Upper lobe of left lung (tissue), 6 donors: ENCODE measurements around the gene PARP9. TPM values are rescaled to one million over a fixed set of nuclear protein-coding genes. Genes with fewer than 3 reads are reported as not detected.

Source experiments
- ATAC-seq, 2 donors: fragments of 200-7000 bp; cut with Tn5 transposase; one replicate each; pipeline ENCODE4 v1.9.1; 2022; ENCODE audit warnings: mild to moderate bottlenecking in 2 of 2, moderate library complexity in 2 of 2; ENCODE audit not compliant: low FRiP score in 2 of 2
- DNase-seq, 2 donors: peaks; one replicate each; pipeline ENCODE4 v3.0.0-alpha.2; 2019 to 2020
- H3K27ac ChIP-seq, 4 donors: fragments of 200-600 bp; sonication (generic); one replicate each; pipeline ENCODE4 v1.5.1; 2016 to 2019
- H3K27me3 ChIP-seq, 4 donors: fragments of 200-600 bp; sonication (generic); one replicate each; pipeline ENCODE4 v1.5.1; 2017 to 2019
- H3K36me3 ChIP-seq, 4 donors: fragments of 200-600 bp; sonication (generic); one replicate each; pipeline ENCODE4 v1.5.1; 2016 to 2019
- H3K4me1 ChIP-seq, 4 donors: fragments of 200-600 bp; sonication (generic); one replicate each; pipeline ENCODE4 v1.5.1; 2018 to 2019
- H3K4me3 ChIP-seq, 4 donors: fragments of 200-600 bp; sonication (generic); one replicate each; pipeline ENCODE4 v1.5.1; 2017 to 2019; ENCODE audit warnings: mild to moderate bottlenecking in 2 of 4, moderate library complexity in 1 of 4
- H3K9me3 ChIP-seq, 4 donors: fragments of 200-600 bp; sonication (generic); one replicate each; pipeline ENCODE4 v1.5.1; 2018 to 2019
- EP300 ChIP-seq, 4 donors: sonication (generic); formaldehyde crosslinking; IDR thresholded peaks; one replicate each; pipeline ENCODE4 v1.5.1; 2017; ENCODE audit warnings: antibody characterized with exemption in 4 of 4, control low read depth in 2 of 4
- POLR2A ChIP-seq, 4 donors: fragments of 450-650 bp; IDR thresholded peaks; one replicate each; pipeline ENCODE4 v1.5.1; 2016 to 2017; ENCODE audit warnings: antibody characterized with exemption in 4 of 4, mild to moderate bottlenecking in 2 of 4
- POLR2AphosphoS5 ChIP-seq, 2 donors: sonication (generic); formaldehyde crosslinking; IDR thresholded peaks; one replicate each; pipeline ENCODE4 v1.5.1; 2017; ENCODE audit warnings: antibody characterized with exemption in 2 of 2
- WGBS, 2 donors: methylation state at CpG; one replicate each; pipeline ENCODE4 v1.1.5; 2017 to 2018; 5-methylcytosine and 5-hydroxymethylcytosine counted together
- total RNA-seq, 6 donors: library from RNA; depleted of rRNA in 4 of 6; stranded (reverse); fragments of >200 nt in 4 of 6; gene quantifications; one replicate each; pipeline versions ENCODE4 v1.1.0 to v1.2.1, GENCODE V29; 2016 to 2021
- TF ChIP-seq, protein P1 (sequence below), 6 experiments: fragments of 450-650 bp in 4 of 6; fragments of 200-600 bp in 2 of 6; sonication (generic) in 2 of 6; IDR thresholded peaks; one replicate each; pipeline ENCODE4 v1.5.1; 2016 to 2019; ENCODE audit warnings: antibody characterized with exemption in 6 of 6
- donor health status: DM: no; HTN: no; CAD: no; lungs with moderate emphysema.
- donor health status: DM: no; HTN: yes; CAD: no; lungs with severe emphysema.

Gene PARP9
- total RNA-seq, 6 donors from 2014 or later, result 49.2 to 70.8 (median 58.0) TPM

DNA sequence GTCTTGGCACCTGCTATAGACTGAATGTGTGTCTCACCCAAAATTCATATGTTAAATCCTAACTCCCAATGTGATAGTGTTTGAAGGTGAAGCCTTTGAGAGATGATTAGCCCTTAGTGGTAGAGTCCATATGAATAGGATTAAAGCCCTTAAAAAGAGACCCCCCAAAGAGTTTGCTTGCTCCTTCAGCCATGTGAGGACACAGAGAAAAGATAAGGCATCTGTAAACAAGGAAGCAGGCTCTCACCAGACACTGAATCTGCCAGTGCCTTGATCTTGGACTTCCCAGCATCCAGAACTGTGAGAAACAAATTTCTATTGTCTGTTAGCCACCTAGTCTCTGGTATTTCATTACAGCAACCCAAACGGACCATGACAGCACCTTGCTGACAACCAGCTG is 65.9 kb downstream of the PARP9 start:
- no peak for DNase-seq
- ATAC-seq, result no peak

GRCh38 chr3:122497425-122497824 is 66.7 kb downstream of the PARP9 start:
- DNase-seq (no peak), ATAC-seq (peak in 1 of 2 donors; percentile 84)
- peaks cover 0 to 29% (median 11%) of the 10 kb centered on the region in 4 donors for H3K4me1 ChIP-seq
- TF ChIP-seq EP300 (IDR thresholded peaks at IDR 0.05), result no peak
- no peak for TF ChIP-seq POLR2A (IDR thresholded peaks at IDR 0.05)
- TF ChIP-seq, protein P1, sequence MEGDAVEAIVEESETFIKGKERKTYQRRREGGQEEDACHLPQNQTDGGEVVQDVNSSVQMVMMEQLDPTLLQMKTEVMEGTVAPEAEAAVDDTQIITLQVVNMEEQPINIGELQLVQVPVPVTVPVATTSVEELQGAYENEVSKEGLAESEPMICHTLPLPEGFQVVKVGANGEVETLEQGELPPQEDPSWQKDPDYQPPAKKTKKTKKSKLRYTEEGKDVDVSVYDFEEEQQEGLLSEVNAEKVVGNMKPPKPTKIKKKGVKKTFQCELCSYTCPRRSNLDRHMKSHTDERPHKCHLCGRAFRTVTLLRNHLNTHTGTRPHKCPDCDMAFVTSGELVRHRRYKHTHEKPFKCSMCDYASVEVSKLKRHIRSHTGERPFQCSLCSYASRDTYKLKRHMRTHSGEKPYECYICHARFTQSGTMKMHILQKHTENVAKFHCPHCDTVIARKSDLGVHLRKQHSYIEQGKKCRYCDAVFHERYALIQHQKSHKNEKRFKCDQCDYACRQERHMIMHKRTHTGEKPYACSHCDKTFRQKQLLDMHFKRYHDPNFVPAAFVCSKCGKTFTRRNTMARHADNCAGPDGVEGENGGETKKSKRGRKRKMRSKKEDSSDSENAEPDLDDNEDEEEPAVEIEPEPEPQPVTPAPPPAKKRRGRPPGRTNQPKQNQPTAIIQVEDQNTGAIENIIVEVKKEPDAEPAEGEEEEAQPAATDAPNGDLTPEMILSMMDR (IDR thresholded peaks at IDR 0.05), result no peak
- no peak for TF ChIP-seq POLR2AphosphoS5 (IDR thresholded peaks at IDR 0.05)
- peaks cover 0 to 33% (median 5%) of the 10 kb centered on the region in 4 donors for H3K36me3 ChIP-seq
- no peaks in the 10 kb centered on the region for H3K27me3 ChIP-seq
- H3K27ac ChIP-seq, result no peak overlapping the region
- H3K9me3 ChIP-seq, result no peaks in the 10 kb centered on the region
- 50 to 61% methylated on average over 1 of the region's 1 CpG for WGBS, 2 donors
- H3K4me3 ChIP-seq, result no peak overlapping the region

More for the DNA sequence above, 65.9 kb downstream of the PARP9 start:
- H3K36me3 ChIP-seq, result peaks cover 0 to 29% (median 5%) of the 10 kb centered on the region in 4 donors
- no peaks in the 10 kb centered on the region for H3K9me3 ChIP-seq
- no peaks in the 10 kb centered on the region for H3K27me3 ChIP-seq
- H3K27ac ChIP-seq, result no peak overlapping the region
- 50% methylated on average over 1 of the region's 1 CpG for WGBS, 2 donors
- no peak for TF ChIP-seq POLR2A (IDR thresholded peaks at IDR 0.05)
- TF ChIP-seq, protein P1 (IDR thresholded peaks at IDR 0.05), result no peak
- no peak for TF ChIP-seq POLR2AphosphoS5 (IDR thresholded peaks at IDR 0.05)
- TF ChIP-seq EP300 (IDR thresholded peaks at IDR 0.05), result no peak
- peaks cover 0 to 35% (median 18%) of the 10 kb centered on the region in 4 donors for H3K4me1 ChIP-seq
- H3K4me3 ChIP-seq, result no peak overlapping the region

DNA sequence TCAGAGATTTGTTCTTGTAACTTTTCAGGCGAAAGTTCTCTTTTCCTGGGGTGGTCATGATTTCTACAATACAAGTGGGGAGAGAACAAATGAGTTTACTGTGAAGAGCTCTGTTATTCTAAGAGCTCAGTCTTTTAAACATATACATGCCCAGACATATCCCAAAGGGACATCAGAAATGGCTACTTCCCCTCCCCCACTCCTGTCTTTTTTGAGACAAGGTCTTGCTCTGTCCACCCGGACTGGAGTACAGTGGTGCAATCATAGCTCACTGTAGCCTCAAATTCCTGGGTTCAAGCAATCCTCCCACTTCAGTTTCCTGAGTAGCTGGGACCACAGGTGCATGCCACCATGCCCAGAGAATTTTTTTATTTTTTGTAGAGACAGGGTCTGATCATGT is 67.6 kb downstream of the PARP9 start:
- no peak for TF ChIP-seq POLR2A (IDR thresholded peaks at IDR 0.05)
- TF ChIP-seq EP300 (IDR thresholded peaks at IDR 0.05), result no peak
- TF ChIP-seq, protein P1 (IDR thresholded peaks at IDR 0.05), result no peak
- no peak for TF ChIP-seq POLR2AphosphoS5 (IDR thresholded peaks at IDR 0.05)
- no peaks in the 10 kb centered on the region for H3K27me3 ChIP-seq
- no peak for ATAC-seq
- 74 to 80% methylated on average over 2 of the region's 2 CpGs for WGBS, 2 donors
- no peak overlapping the region for H3K27ac ChIP-seq
- H3K4me1 ChIP-seq, result peaks cover 0 to 21% (median 7%) of the 10 kb centered on the region in 4 donors
- H3K9me3 ChIP-seq, result no peaks in the 10 kb centered on the region
- no peak overlapping the region for H3K4me3 ChIP-seq
- DNase-seq, result no peak
- peaks cover 0 to 36% (median 5%) of the 10 kb centered on the region in 4 donors for H3K36me3 ChIP-seq

- H3K27me3 ChIP-seq, result no peaks in the 10 kb centered on the region
- TF ChIP-seq EP300 (IDR thresholded peaks at IDR 0.05) (no peak), POLR2A (IDR thresholded peaks at IDR 0.05) (no peak), POLR2AphosphoS5 (IDR thresholded peaks at IDR 0.05) (no peak)
- TF ChIP-seq, protein P1 (IDR thresholded peaks at IDR 0.05), result no peak
- no peaks in the 10 kb centered on the region for H3K9me3 ChIP-seq
- ATAC-seq, result no peak
- no peak for DNase-seq
- peaks cover 0 to 38% (median 5%) of the 10 kb centered on the region in 4 donors for H3K36me3 ChIP-seq
- 74 to 75% methylated on average over 3 of the region's 3 CpGs for WGBS, 2 donors
- no peak overlapping the region for H3K4me3 ChIP-seq
- peaks cover 0 to 15% (median 7%) of the 10 kb centered on the region in 4 donors for H3K4me1 ChIP-seq
- no peak overlapping the region for H3K27ac ChIP-seq
These were observed 70.8 kb downstream of the PARP9 start for GRCh38 chr3:122493296-122493695.
